GM21423 (cell line): ENCODE data around the gene IQGAP2.
A peak's percentile ranks its signal among the peaks of the same experiment; 100 is the strongest.

ENCODE experiments used
- ATAC-seq: cut with Tn5 transposase; IDR thresholded peaks from one replicate; pipeline ENCODE4 v1.9.1; 2021; ENCODE audit warnings: mild to moderate bottlenecking, moderate library complexity; ENCODE audit not compliant: unreplicated experiment

The IQGAP2 gene

GRCh38 chr5:76556511-76557221 is 153.6 kb downstream of the IQGAP2 start:
- ATAC-seq, result peak; percentile 95

GRCh38 chr5:76560952-76561891 is 158.1 kb downstream of the IQGAP2 start:
- ATAC-seq, result no peak

GRCh38 chr5:76561959-76562358 is 158.9 kb downstream of the IQGAP2 start:
- no peak for ATAC-seq

- ATAC-seq, result no peak
These were observed 161.9 kb downstream of the IQGAP2 start for GRCh38 chr5:76565009-76565408.

- no peak for ATAC-seq
These were observed 167.1 kb downstream of the IQGAP2 start for GRCh38 chr5:76570153-76570552.

GRCh38 chr5:76571559-76571958 is 168.5 kb downstream of the IQGAP2 start:
- no peak for ATAC-seq

- ATAC-seq, result no peak
These were observed 173.4 kb downstream of the IQGAP2 start for GRCh38 chr5:76576450-76576849.

- no peak for ATAC-seq
These were observed 173.9 kb downstream of the IQGAP2 start for GRCh38 chr5:76576996-76577395.

GRCh38 chr5:76579166-76579937 is 176.3 kb downstream of the IQGAP2 start:
- no peak for ATAC-seq

GRCh38 chr5:76580981-76581380 is 177.9 kb downstream of the IQGAP2 start:
- no peak for ATAC-seq

GRCh38 chr5:76582230-76583162 is 179.4 kb downstream of the IQGAP2 start:
- peak; percentile 90 for ATAC-seq

GRCh38 chr5:76583163-76584047 is 180.3 kb downstream of the IQGAP2 start:
- no peak for ATAC-seq

GRCh38 chr5:76585783-76586217 is 182.7 kb downstream of the IQGAP2 start:
- ATAC-seq, result no peak

- ATAC-seq, result no peak
These were observed 183.4 kb downstream of the IQGAP2 start for GRCh38 chr5:76586531-76586930.

GRCh38 chr5:76590027-76590426 is 186.9 kb downstream of the IQGAP2 start:
- peak; percentile 92 for ATAC-seq

GRCh38 chr5:76591366-76591765 is 188.3 kb downstream of the IQGAP2 start:
- no peak for ATAC-seq

GRCh38 chr5:76592692-76593091 is 189.6 kb downstream of the IQGAP2 start:
- no peak for ATAC-seq

- ATAC-seq, result no peak
These were observed 191.0 kb downstream of the IQGAP2 start for GRCh38 chr5:76594107-76594506.
